GM21515 (cell line): ENCODE measurements around the gene STK24.

Source experiments
- ATAC-seq: cut with Tn5 transposase; IDR thresholded peaks from one replicate; pipeline ENCODE4 v1.9.1; 2021; ENCODE audit not compliant: unreplicated experiment

The STK24 gene

GRCh38 chr13:98439896-98440295, 137.0 kb downstream of the STK24 start:
- ATAC-seq: no peak

- ATAC-seq: no peak
Measured at GRCh38 chr13:98439126-98439828, 137.6 kb downstream of the STK24 start.

GRCh38 chr13:98438246-98439125, 138.4 kb downstream of the STK24 start:
- no peak for ATAC-seq

GRCh38 chr13:98436233-98436910, 140.5 kb downstream of the STK24 start:
- ATAC-seq: no peak

GRCh38 chr13:98435376-98435775, 141.5 kb downstream of the STK24 start:
- ATAC-seq: no peak

GRCh38 chr13:98434060-98434459, 142.8 kb downstream of the STK24 start:
- ATAC-seq: no peak

GRCh38 chr13:98433654-98434053, 143.3 kb downstream of the STK24 start:
- no peak for ATAC-seq

- ATAC-seq: no peak
Measured at GRCh38 chr13:98432638-98433037, 144.3 kb downstream of the STK24 start.

- ATAC-seq: no peak
Measured at GRCh38 chr13:98429977-98430736, 146.8 kb downstream of the STK24 start.

GRCh38 chr13:98429531-98429930, 147.4 kb downstream of the STK24 start:
- no peak for ATAC-seq

- no peak for ATAC-seq
Measured at GRCh38 chr13:98429081-98429480, 147.8 kb downstream of the STK24 start.

GRCh38 chr13:98428256-98428966, 148.5 kb downstream of the STK24 start:
- ATAC-seq: no peak

GRCh38 chr13:98427331-98427995, 149.4 kb downstream of the STK24 start:
- ATAC-seq: no peak

GRCh38 chr13:98423417-98423816, 153.5 kb downstream of the STK24 start:
- no peak for ATAC-seq

GRCh38 chr13:98422046-98422445, 154.9 kb downstream of the STK24 start:
- ATAC-seq: no peak

GRCh38 chr13:98420554-98421175, 156.2 kb downstream of the STK24 start:
- no peak for ATAC-seq

GRCh38 chr13:98419786-98420553, 156.9 kb downstream of the STK24 start:
- no peak for ATAC-seq

- ATAC-seq: no peak
Measured at GRCh38 chr13:98416408-98416807, 160.5 kb downstream of the STK24 start.
